Gastroesophageal sphincter (tissue), 3 donors: Measurements from ENCODE around the gene GATAD1.

ENCODE experiments used
- POLR2A ChIP-seq, 2 donors: fragments of 450-650 bp; IDR thresholded peaks; one replicate each; pipeline ENCODE4 v1.6.1; 2017; ENCODE audit warnings: antibody characterized with exemption in 2 of 2, mild to moderate bottlenecking in 2 of 2, moderate library complexity in 1 of 2
- POLR2AphosphoS5 ChIP-seq: sonication (generic); formaldehyde crosslinking; IDR thresholded peaks from one replicate; pipeline ENCODE4 v1.6.1; 2017; ENCODE audit warnings: antibody characterized with exemption
- TF ChIP-seq, protein P1 (sequence below), 4 experiments: fragments of 200-600 bp in 2 of 4; fragments of 450-650 bp in 2 of 4; sonication (generic) in 1 of 4; IDR thresholded peaks; one replicate each; pipeline ENCODE4 v1.5.1; 2017 to 2019; ENCODE audit warnings: antibody characterized with exemption in 4 of 4, mild to moderate bottlenecking in 2 of 4, moderate library complexity in 2 of 4

DNA sequence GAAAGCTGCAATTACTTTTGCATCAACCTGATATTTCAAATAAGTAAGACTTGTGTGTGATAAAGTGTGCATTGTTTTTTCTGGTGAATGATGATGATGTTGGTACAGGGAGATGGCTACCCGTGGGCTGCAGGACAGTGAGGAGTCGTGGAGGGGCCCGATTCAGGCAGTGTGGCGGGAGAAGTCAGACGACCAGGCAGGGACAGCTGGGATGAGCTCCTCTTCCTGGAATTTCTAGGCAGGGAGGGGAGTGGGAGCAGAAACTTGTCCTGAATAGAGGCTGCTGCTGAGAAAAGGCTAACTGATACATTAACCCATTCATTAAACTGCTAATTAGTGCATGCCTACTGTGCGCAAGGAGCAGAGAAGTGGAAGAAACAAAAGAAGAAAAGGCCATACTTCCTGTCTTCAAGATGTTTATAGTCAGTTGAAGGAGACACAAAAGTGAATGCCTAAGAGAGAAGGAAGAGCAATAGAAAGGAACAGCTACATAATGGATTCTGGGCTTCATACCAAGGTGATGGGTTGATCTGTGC, 9.3 kb upstream of the GATAD1 start:
- TF ChIP-seq, protein P1, sequence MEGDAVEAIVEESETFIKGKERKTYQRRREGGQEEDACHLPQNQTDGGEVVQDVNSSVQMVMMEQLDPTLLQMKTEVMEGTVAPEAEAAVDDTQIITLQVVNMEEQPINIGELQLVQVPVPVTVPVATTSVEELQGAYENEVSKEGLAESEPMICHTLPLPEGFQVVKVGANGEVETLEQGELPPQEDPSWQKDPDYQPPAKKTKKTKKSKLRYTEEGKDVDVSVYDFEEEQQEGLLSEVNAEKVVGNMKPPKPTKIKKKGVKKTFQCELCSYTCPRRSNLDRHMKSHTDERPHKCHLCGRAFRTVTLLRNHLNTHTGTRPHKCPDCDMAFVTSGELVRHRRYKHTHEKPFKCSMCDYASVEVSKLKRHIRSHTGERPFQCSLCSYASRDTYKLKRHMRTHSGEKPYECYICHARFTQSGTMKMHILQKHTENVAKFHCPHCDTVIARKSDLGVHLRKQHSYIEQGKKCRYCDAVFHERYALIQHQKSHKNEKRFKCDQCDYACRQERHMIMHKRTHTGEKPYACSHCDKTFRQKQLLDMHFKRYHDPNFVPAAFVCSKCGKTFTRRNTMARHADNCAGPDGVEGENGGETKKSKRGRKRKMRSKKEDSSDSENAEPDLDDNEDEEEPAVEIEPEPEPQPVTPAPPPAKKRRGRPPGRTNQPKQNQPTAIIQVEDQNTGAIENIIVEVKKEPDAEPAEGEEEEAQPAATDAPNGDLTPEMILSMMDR (IDR thresholded peaks at IDR 0.05): no peak
- TF ChIP-seq POLR2AphosphoS5 (no peak), POLR2A (IDR thresholded peaks at IDR 0.05) (no peak)
